CD8-positive, alpha-beta memory T cell (primary cell): ENCODE results near the gene PRUNE2. TPM values are rescaled to one million over a fixed set of nuclear protein-coding genes. Genes with fewer than 3 reads are reported as not detected.

Source experiments
- CTCF ChIA-PET: fragments of 350-600 bp; sonication (Branson Sonifier 250); formaldehyde crosslinking; loops from one replicate; lab custom pipeline; 2021; ENCODE audit warnings: antibody characterized with exemption; lab: Charles Lee
- POLR2A ChIA-PET: fragments of 350-600 bp; sonication (Branson Sonifier 250); formaldehyde crosslinking; loops from one replicate; lab custom pipeline; 2021; ENCODE audit warnings: antibody characterized with exemption; lab: Charles Lee
- DNase-seq, 5 donors: peaks; one replicate each; pipeline versions ENCODE4 v3.0.0 to v3.0.0-alpha.2; 2020 to 2022; ENCODE audit warnings: mixed read lengths in 1 of 5
- H3K27ac ChIP-seq: one replicate; pipeline ENCODE4 v1.7.0; 2013; ENCODE audit warnings: low read depth, mild to moderate bottlenecking, low read length, moderate library complexity
- H3K27me3 ChIP-seq: 2 replicates; pipeline ENCODE4 v1.7.0; 2013; ENCODE audit warnings: low read length, mild to moderate bottlenecking; ENCODE audit not compliant: insufficient read depth, poor library complexity, severe bottlenecking
- H3K36me3 ChIP-seq: 2 replicates; pipeline ENCODE4 v1.7.0; 2013; ENCODE audit warnings: mild to moderate bottlenecking, low read length, moderate library complexity; ENCODE audit not compliant: insufficient read depth
- H3K4me1 ChIP-seq: 2 replicates; pipeline ENCODE4 v1.7.0; 2013; ENCODE audit warnings: mild to moderate bottlenecking, low read length, moderate library complexity; ENCODE audit not compliant: insufficient read depth
- H3K4me3 ChIP-seq: 2 replicates; pipeline ENCODE4 v1.7.0; 2013; ENCODE audit warnings: mild to moderate bottlenecking, low read length
- H3K9me3 ChIP-seq: 2 replicates; pipeline ENCODE4 v1.7.0; 2013; ENCODE audit warnings: mild to moderate bottlenecking, low read length
- H3K27ac Mint-ChIP-seq, 8 donors: one replicate each; pipeline ENCODE4 v1.8.0; 2020 to 2021; ENCODE audit warnings: mixed read lengths in 8 of 8, mild to moderate bottlenecking in 6 of 8, inconsistent platforms in 3 of 8, moderate library complexity in 3 of 8
- H3K27me3 Mint-ChIP-seq, 2 donors: one replicate each; pipeline ENCODE4 v1.8.0; 2020 to 2021; ENCODE audit warnings: mixed read lengths in 2 of 2, mild to moderate bottlenecking in 1 of 2, moderate library complexity in 1 of 2
- H3K36me3 Mint-ChIP-seq, 3 donors: one replicate each; pipeline ENCODE4 v1.8.0; 2020 to 2021; ENCODE audit warnings: mixed read lengths in 3 of 3, inconsistent platforms in 1 of 3, mild to moderate bottlenecking in 1 of 3
- H3K4me1 Mint-ChIP-seq, 3 donors: one replicate each; pipeline ENCODE4 v1.8.0; 2020 to 2021; ENCODE audit warnings: mixed read lengths in 3 of 3, inconsistent platforms in 1 of 3, mild to moderate bottlenecking in 1 of 3
- H3K4me3 Mint-ChIP-seq, 7 donors: one replicate each; pipeline ENCODE4 v1.8.0; 2020 to 2021; ENCODE audit warnings: mixed read lengths in 7 of 7, mild to moderate bottlenecking in 6 of 7, moderate library complexity in 4 of 7, inconsistent platforms in 2 of 7
- H3K9me3 Mint-ChIP-seq, 5 donors: one replicate each; pipeline ENCODE4 v1.8.0; 2020 to 2022; ENCODE audit warnings: mixed read lengths in 5 of 5, mild to moderate bottlenecking in 3 of 5, moderate library complexity in 2 of 5, inconsistent platforms in 1 of 5
- polyA plus RNA-seq: library from polyadenylated mRNA; unstranded; fragments of 300-500 nt; fragmentation: Illumina TruSeq; gene quantifications from one replicate; pipeline ENCODE4 v1.2.3, GENCODE V29; 2021
- total RNA-seq, 2 experiments: library from RNA; stranded (reverse); gene quantifications; one replicate each; pipeline ENCODE4 v1.2.3, GENCODE V29; 2021

The PRUNE2 gene
- total and polyA plus RNA-seq, 3 experiments from 2014 or later = 0.21 to 0.53 (median 0.48) TPM

DNA sequence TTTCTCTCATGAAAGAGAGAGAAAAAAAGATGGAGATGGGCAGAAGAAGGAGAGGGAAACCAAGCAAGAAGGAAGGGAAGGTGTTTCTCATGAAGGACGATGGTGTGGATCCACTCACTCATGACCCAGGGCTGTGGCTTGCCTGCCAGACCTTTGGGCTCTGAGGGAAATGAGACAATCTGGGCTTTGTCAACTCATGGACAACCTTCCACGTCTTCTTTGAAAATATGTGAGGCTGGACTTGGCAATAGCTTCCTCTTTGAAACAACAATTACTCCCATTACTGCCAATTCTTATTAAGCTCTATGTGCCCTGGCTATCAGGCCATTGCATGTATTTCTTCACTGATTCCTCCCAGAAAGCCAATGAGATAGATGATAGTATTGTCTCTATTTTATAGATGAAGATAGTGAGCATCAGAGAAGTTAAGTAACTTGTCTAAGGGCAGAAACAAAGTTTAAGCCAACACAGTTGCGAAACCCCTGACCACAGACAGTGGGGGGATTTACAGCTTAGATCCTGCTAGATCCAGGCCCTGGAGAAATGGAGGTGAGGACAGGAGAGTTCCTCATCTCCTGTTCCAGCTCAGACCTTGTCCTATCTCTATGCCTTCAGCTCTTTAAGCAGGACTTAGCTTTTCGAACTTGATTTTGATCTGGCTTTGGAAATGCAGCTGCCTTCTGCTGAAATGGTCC is 314.5 kb downstream of the PRUNE2 start:
- Histone ChIP-seq H3K4me1 (no peaks in the 10 kb centered on the region), H3K9me3 (no peaks in the 10 kb centered on the region), H3K4me3 (no peak overlapping the region), H3K36me3 (no peaks in the 10 kb centered on the region), H3K27me3 (no peaks in the 10 kb centered on the region), H3K27ac (no peak overlapping the region)
- no peak for DNase-seq
- H3K27ac Mint-ChIP-seq = no peak overlapping the region
- H3K4me1 Mint-ChIP-seq = peaks cover 0 to 10% (median 7%) of the 10 kb centered on the region in 3 donors
- POLR2A ChIA-PET = no interaction called here
- CTCF ChIA-PET = interaction anchor here (1.0 kb wide), 1 partner anchor 15 kb away, joined by 3 read pairs; no protein-coding TSS in a partner anchor
- peaks cover 0 to 7% (median 0%) of the 10 kb centered on the region in 5 donors for H3K9me3 Mint-ChIP-seq
- no peaks in the 10 kb centered on the region for H3K36me3 Mint-ChIP-seq
- H3K27me3 Mint-ChIP-seq = peaks cover 0 to 3% of the 10 kb centered on the region in 2 donors
- peak overlapping the region in 1 of 7 donors; percentile 9 for H3K4me3 Mint-ChIP-seq

DNA sequence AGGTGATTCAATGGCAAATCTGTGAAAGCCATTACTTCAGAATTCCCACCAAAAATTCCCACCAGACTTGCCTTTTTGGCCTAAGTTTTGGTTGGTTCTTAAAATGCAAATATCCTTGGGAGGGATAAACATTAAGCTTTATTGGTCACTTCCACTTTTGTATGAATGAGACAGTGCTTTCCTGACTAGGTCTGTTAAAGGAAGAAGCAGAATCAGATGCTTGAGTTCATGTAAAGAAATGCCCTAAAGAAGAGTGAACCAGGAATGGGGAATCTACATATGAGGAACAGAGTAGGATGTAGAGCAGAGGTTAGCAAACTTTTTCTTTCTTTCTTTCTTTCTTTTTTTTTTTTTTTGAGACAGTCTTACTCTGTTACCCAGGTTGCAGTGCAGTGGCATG is 317.6 kb downstream of the PRUNE2 start:
- Histone ChIP-seq H3K4me1 (no peaks in the 10 kb centered on the region), H3K27ac (no peak overlapping the region), H3K9me3 (no peaks in the 10 kb centered on the region), H3K4me3 (no peak overlapping the region), H3K27me3 (no peaks in the 10 kb centered on the region), H3K36me3 (no peaks in the 10 kb centered on the region)
- no peak for DNase-seq
- Mint-ChIP-seq H3K27ac (no peak overlapping the region), H3K4me3 (no peak overlapping the region), H3K4me1 (peaks cover 0 to 10% (median 7%) of the 10 kb centered on the region in 3 donors), H3K36me3 (no peaks in the 10 kb centered on the region), H3K9me3 (peaks cover 0 to 4% (median 0%) of the 10 kb centered on the region in 5 donors), H3K27me3 (peaks cover 0 to 4% of the 10 kb centered on the region in 2 donors)
- CTCF ChIA-PET = no interaction called here
- POLR2A ChIA-PET = no interaction called here

GRCh38 chr9:76586390-76587314 is 319.3 kb downstream of the PRUNE2 start:
- Histone ChIP-seq H3K9me3 (no peaks in the 10 kb centered on the region), H3K36me3 (no peaks in the 10 kb centered on the region), H3K4me3 (no peak overlapping the region), H3K4me1 (no peaks in the 10 kb centered on the region), H3K27me3 (no peaks in the 10 kb centered on the region), H3K27ac (no peak overlapping the region)
- Mint-ChIP-seq H3K27me3 (peaks cover 0 to 4% of the 10 kb centered on the region in 2 donors), H3K4me1 (peaks cover 0 to 4% (median 3%) of the 10 kb centered on the region in 3 donors), H3K4me3 (no peak overlapping the region), H3K27ac (no peak overlapping the region), H3K9me3 (peaks cover 0 to 2% (median 0%) of the 10 kb centered on the region in 5 donors), H3K36me3 (no peaks in the 10 kb centered on the region)
- DNase-seq = no peak
- ChIA-PET CTCF (no interaction called here), POLR2A (no interaction called here)

- H3K4me3 Mint-ChIP-seq = no peak overlapping the region
- no peak for DNase-seq
- H3K4me1 Mint-ChIP-seq = peaks cover 0 to 4% (median 3%) of the 10 kb centered on the region in 3 donors
- Histone ChIP-seq H3K27ac (no peak overlapping the region), H3K36me3 (no peaks in the 10 kb centered on the region), H3K9me3 (no peaks in the 10 kb centered on the region), H3K4me3 (no peak overlapping the region), H3K27me3 (no peaks in the 10 kb centered on the region), H3K4me1 (no peaks in the 10 kb centered on the region)
- POLR2A ChIA-PET = no interaction called here
- H3K27me3 Mint-ChIP-seq = peaks cover 0 to 4% of the 10 kb centered on the region in 2 donors
- no peak overlapping the region for H3K27ac Mint-ChIP-seq
- H3K36me3 Mint-ChIP-seq = no peaks in the 10 kb centered on the region
- CTCF ChIA-PET = no interaction called here
- H3K9me3 Mint-ChIP-seq = peaks cover 0 to 2% (median 0%) of the 10 kb centered on the region in 5 donors
Measured at GRCh38 chr9:76585487-76586389, 320.2 kb downstream of the PRUNE2 start.

- Mint-ChIP-seq H3K27me3 (peaks cover 0 to 3% of the 10 kb centered on the region in 2 donors), H3K4me1 (peaks cover 4 to 13% (median 8%) of the 10 kb centered on the region in 3 donors), H3K4me3 (no peak overlapping the region), H3K27ac (no peak overlapping the region), H3K36me3 (no peaks in the 10 kb centered on the region), H3K9me3 (peaks cover 0 to under 1% (median 0%) of the 10 kb centered on the region in 5 donors)
- DNase-seq = no peak
- Histone ChIP-seq H3K4me3 (no peak overlapping the region), H3K27ac (no peak overlapping the region), H3K36me3 (no peaks in the 10 kb centered on the region), H3K27me3 (no peaks in the 10 kb centered on the region), H3K9me3 (no peaks in the 10 kb centered on the region), H3K4me1 (no peaks in the 10 kb centered on the region)
- POLR2A ChIA-PET = no interaction called here
- CTCF ChIA-PET = no interaction called here
Measured at GRCh38 chr9:76583256-76583655, 322.7 kb downstream of the PRUNE2 start.

GRCh38 chr9:76581731-76582130 is 324.2 kb downstream of the PRUNE2 start:
- no peak overlapping the region for H3K27ac ChIP-seq
- ChIA-PET CTCF (no interaction called here), POLR2A (no interaction called here)
- H3K4me1 Mint-ChIP-seq = peaks cover 16 to 21% (median 16%) of the 10 kb centered on the region in 3 donors
- no peak for DNase-seq
- H3K9me3 Mint-ChIP-seq = no peaks in the 10 kb centered on the region
- H3K4me1 ChIP-seq = no peaks in the 10 kb centered on the region
- H3K27me3 ChIP-seq = no peaks in the 10 kb centered on the region
- no peak overlapping the region for H3K27ac Mint-ChIP-seq
- no peak overlapping the region for H3K4me3 Mint-ChIP-seq
- no peaks in the 10 kb centered on the region for H3K36me3 Mint-ChIP-seq
- H3K9me3 ChIP-seq = no peaks in the 10 kb centered on the region
- no peak overlapping the region for H3K4me3 ChIP-seq
- peaks cover 0 to 3% of the 10 kb centered on the region in 2 donors for H3K27me3 Mint-ChIP-seq
- no peaks in the 10 kb centered on the region for H3K36me3 ChIP-seq

GRCh38 chr9:76580820-76581219 is 325.1 kb downstream of the PRUNE2 start:
- POLR2A ChIA-PET = no interaction called here
- Histone ChIP-seq H3K27ac (no peak overlapping the region), H3K9me3 (no peaks in the 10 kb centered on the region)

More at GRCh38 chr9:76580820-76581219, 325.1 kb downstream of the PRUNE2 start:
- Mint-ChIP-seq H3K4me3 (no peak overlapping the region), H3K27me3 (peaks cover 0 to 3% of the 10 kb centered on the region in 2 donors), H3K4me1 (peaks cover 23 to 30% (median 24%) of the 10 kb centered on the region in 3 donors), H3K9me3 (no peaks in the 10 kb centered on the region), H3K36me3 (no peaks in the 10 kb centered on the region), H3K27ac (no peak overlapping the region)
- Histone ChIP-seq H3K36me3 (no peaks in the 10 kb centered on the region), H3K4me3 (no peak overlapping the region), H3K27me3 (no peaks in the 10 kb centered on the region), H3K4me1 (peaks cover 8% of the 10 kb centered on the region)
- DNase-seq = no peak
- CTCF ChIA-PET = no interaction called here
